Ureter (tissue), 1 donor: ENCODE measurements around the gene SCUBE1. TPM values are rescaled to one million over a fixed set of nuclear protein-coding genes. Genes with fewer than 3 reads are reported as not detected.

Source experiments
- DNase-seq: peaks from one replicate; pipeline ENCODE4 v3.0.0-alpha.2; 2020; ENCODE audit warnings: low spot score
- total RNA-seq: library from RNA; stranded (reverse); gene quantifications from one replicate; pipeline ENCODE4 v1.2.4, GENCODE V29; 2023
- donor health status: DM: yes; HTN: yes; CAD: no.

Gene SCUBE1
- total RNA-seq, 1 donor from 2014 or later: 19.0 TPM

DNA sequence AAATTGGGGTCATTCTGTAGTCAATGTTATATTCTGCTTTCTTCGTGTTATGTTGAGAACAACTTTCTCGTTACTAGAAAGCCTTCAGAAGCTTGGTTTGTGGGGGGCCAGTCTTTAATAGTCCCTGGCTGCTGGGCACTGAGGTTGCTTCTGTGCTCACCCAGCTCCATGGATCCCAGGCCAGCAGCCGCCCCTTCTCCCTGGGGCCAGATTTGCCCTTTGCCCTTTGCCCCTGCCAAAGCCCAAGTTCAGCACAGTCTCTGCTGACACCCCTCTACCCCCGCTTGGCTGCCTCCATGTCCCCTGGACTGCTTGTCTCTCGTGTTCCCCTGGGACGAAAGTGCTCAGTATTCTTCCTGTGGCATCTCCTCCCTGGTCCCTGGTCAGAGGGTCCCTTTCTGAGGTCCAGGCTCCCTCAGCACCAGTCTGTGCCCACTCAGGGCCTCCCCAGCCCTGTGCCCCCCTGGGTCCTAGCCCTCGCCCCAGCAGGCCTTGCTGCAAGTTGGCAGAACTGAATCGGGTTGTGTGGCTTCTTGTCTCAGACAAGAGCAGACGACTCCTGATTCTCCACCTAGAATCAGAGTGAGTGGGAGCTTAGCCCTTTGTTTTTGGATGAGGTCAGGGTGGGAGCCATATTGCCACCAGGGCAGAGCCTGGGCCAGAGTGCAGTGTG, 185.2 kb downstream of the SCUBE1 start:
- no peak for DNase-seq

DNA sequence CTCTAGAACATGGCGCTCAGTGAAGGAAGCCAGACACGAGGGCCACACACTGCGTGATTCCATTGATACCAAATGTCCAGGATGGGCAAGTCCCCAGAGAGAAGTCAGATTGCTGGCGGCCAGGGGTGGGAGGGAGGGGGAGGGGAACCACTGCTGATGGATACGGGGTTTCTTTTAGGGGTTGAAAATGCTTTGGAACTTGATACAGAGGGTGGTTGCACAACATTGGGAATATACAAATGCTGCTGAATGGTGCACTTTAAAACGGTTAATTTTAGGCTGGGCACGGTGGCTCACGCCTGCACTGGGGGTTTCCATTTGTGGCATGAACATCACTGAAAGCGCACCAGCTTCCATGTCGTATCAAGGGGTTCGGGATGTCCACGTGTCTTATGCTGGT, 186.8 kb downstream of the SCUBE1 start:
- no peak for DNase-seq

DNA sequence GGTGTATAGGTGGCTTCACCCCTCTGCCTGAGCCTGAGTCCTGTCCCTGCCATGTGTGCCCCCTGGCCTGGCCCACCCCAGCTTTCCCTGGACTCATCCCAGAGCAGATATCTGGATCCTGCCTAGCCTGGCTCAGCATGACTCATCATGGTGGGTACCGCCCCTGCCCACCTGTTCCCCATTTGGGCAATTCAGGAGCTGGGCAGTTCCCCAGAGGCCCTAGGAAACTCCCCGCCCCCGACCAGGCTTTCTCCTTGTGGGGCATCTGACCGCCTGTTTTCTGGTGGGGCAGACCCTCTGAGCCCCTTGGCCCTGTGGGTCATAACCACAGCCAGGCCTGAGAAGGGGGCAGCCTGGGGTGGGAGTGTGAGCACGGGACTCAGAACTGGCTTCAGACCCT, 187.4 kb downstream of the SCUBE1 start:
- DNase-seq: no peak

DNA sequence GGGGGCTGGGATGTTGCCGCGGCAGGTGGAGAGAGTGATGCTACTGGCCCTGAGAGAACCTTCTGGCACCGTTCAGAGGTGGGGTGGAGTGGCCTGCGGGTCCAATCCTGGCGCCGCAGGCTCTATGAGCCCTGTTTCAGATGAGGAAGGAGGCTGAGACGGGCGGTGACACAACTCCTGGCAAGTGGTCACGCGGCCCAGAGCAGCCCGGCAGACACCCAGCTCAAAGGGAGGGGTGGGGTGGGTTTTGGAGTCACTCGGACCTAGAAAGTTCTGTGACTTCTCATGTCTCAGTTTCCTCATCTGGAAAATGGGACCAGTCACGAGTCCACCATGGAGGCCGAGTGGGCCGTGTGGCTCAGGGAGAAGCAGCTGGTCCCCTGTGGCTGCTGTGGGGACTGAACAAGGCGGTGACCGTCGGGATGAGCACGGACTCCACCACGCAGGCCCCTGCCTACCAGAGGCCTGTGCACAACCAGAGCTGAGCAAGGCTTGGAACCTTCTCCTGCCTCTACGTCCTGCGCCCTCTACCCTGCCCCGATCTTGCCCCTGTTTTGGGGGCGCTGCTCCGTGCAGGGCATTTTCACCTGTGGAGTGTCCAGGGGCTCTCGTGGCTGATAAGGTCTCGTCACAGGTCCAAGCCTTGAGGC, 188.2 kb downstream of the SCUBE1 start:
- DNase-seq: no peak

DNA sequence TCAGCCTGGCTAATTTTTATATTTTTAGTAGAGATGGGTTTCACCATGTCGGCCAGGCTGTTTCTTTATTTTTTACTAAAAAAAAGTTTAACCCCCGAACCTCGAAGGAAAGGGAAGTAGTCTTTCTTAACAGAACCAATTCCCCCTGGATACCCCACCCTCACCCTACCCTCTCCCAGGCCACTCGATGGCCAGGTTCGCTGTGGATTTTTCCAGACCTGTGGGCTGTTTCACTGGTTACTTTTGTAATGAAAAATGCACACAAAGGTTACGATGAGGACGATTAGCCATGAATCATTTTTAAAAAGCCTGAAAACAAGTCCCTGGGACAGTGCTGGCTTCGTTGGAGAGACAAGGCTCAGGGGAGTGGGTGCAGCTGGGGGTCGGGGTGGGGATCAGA, 189.3 kb downstream of the SCUBE1 start:
- DNase-seq: no peak

DNA sequence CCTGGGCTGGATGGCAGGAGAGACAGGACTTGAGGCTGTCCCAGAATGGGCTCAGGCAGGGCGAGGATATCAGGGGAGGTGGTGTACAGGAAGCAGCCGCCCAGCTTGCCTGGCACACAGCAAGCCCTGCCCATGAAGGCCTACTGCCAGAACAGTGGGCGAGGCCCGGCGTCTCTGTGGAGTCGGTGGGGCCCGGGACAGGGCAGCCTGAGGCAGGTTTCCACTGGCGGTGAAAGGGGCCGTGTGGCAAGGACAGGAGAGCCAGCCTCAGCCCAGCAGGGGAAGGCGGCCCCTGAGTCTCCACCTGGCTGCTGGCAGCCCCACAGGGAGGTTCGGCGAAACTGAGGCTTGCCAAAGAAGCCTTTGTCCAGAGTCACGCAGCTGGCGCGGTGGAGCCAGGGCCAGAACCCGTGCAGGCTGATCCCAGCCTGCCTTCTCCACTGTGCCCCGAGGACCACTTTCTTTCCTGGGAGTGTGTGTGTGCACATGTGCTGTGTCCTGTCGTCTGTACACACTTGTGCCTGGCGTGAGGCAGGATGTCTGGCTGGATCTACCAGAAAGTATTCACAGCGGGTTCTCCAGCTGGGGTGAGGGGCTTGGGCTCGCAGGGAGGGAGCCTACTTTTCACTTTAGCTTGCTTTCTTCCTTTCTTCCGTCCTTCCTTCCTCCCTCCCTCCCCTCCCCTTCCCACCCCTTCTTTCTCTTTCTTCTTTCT, 190.7 kb downstream of the SCUBE1 start:
- peak; percentile 85 for DNase-seq

DNA sequence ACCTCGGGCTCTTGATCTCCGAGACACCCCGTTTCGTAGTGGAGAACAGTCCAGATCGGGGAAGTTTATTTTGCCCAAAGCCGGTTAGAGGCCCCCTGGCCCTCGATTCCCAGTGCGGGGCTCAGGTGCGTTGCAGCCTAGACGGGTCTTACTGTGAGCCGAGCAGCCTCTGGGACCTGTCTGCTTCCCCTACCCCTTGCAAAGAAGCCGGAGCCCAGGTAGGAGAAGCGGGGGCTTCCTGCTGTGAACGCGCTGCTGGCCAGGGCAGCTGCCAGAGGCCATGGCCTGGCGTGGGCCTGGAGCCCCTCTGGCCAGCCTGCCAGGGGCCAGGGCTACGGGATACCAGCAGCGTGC, 191.2 kb downstream of the SCUBE1 start:
- DNase-seq: no peak

DNA sequence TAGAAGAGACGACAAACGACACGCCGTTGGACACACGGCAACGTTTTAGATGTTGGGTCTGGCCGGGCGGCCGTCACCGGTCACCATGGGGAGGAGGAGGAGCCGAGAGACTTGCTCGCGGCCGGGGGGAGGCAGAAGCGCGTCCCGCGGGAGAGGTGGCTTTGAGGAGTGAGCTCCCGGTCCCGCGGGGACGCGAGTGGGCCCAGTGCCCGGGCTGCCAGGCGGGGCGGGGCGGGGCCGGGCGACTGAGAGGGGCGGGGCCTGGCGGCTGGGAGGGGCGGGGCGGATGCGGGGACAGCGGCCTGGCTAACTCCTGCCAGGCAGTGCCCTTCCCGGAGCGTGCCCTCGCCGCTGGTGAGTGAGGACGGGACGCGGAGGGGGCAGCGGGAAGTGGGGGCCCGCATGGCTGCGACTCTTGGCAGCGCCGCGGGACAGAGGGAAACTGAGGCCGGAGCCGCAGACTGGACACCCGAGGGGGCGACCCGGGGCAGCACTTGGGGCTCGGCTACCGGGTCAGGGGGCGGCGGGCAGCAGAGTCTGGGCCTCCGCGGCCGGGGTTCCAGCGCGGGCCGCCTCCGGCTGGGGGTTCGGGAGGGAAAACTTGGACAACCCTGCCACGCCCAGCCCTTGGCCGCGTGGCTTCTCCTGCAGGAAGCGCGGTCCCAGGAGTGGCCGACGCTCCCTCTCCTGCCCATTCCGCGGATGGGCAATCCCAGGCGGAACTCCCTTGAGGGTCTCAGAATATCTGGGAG, 191.7 kb downstream of the SCUBE1 start, which contains the start of gene TSPO:
Gene TSPO, plus strand, starts transcription at position 309 of the 752 bp plus-strand sequence. CDS start 7,680 bp downstream, outside the sequence.
- DNase-seq: peak; percentile 80

DNA sequence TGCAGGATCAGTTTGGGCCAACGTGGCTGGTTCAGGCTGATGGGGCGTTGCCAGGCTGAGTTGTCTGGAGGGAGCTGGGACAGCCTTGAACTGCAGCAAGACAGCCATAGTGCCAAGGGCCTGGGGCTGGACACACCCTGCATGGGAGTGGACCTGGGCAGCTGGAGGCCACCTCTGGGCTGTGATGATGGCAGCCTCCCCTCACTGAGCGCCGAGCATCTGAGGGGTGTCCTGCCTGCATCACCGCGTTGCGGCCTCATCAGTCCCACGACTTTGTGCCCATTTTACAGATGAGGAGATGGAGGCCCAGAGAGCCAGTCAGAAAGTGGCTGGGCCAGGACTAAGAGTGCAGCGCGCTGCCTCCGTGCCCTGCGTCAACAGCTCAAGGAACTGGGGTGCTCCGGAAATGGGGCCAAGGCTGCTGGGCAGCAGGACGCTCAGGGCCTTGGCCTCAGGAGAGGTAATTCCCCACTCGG, 192.4 kb downstream of the SCUBE1 start:
- no peak for DNase-seq

DNA sequence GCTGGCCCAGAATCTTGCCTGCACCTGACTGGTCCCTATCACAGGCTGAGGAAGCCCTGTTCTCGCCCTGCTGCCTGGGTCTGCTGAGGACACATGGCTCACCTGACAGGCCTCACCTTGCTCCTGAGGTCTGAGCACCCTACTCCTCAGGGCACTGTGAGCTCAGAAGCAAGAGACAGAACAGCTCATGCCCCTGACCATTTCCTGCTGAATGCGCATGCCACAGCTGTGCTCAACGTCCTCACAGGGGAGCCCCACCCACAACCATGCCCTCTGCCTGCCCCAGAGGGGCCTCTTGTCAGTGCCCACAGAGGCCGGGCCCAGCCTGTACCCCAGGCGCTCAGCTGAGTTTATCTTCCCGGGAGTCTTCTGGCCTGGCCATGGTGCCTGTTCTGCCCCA, 194.6 kb downstream of the SCUBE1 start:
- DNase-seq: no peak

DNA sequence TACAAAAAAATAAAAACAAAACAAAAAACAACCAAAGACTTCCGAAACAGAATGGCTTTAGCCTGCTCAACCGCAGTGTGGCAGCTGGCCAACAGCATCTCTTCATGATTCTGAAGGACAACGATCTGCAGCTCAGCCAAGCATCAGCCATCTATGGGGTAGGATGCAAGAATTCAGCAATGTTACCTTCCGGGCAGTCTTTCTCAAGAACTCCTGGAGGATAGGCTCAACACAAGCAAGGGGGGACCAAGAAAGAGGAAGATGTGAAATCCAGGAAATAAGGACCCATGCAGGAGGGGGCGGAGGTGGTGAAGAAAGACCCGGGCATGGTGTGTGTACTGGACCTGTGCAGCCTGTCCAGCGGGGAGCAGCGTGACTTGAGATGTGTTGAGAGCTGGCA, 195.4 kb downstream of the SCUBE1 start:
- no peak for DNase-seq

Other genes starting within 250 kb of the SCUBE1 start
- gene BIK, start 232.6 kb downstream of the SCUBE1 start, total RNA-seq: 2.5 TPM
- gene MCAT, start 200.0 kb downstream of the SCUBE1 start, total RNA-seq: 19.5 TPM
- gene TSPO, start 191.8 kb downstream of the SCUBE1 start, total RNA-seq: 130 TPM
- 41.0 TPM for gene TTLL12, start 156.2 kb downstream of the SCUBE1 start, total RNA-seq
- gene MPPED1, start 68.6 kb upstream of the SCUBE1 start, total RNA-seq: 0.78 TPM